Measurements from ENCODE around the gene ARHGAP4.

- TF ChIP-seq CTCF (IDR thresholded peaks at IDR 0.05; ENCODE audit: poor library complexity) (no peak), EZH2 (IDR thresholded peaks at IDR 0.05; ENCODE audit: borderline replicate concordance) (no peak)
Observed at GRCh38 chrX:153972368-153973126, 46.5 kb upstream of the ARHGAP4 start, which contains the start of gene TMEM187.
